Lung (tissue), 12 donors: ENCODE data around the gene PAX4. TPM values are rescaled to one million over a fixed set of nuclear protein-coding genes. Genes with fewer than 3 reads are reported as not detected.

ENCODE experiments used
- ATAC-seq: fragments of 200-7000 bp; cut with Tn5 transposase; one replicate; pipeline ENCODE4 v1.9.1; 2020; ENCODE audit warnings: moderate number of reproducible peaks; ENCODE audit not compliant: insufficient read depth, low FRiP score
- DNase-seq, 3 donors: peaks; one replicate each; pipeline ENCODE4 v3.0.0-alpha.2; 2013 to 2017
- H3K27ac ChIP-seq, 2 donors: one replicate each; pipeline ENCODE4 v1.5.1; 2013; ENCODE audit warnings: mild to moderate bottlenecking in 2 of 2, moderate library complexity in 2 of 2, control low read depth in 1 of 2, inconsistent platforms in 1 of 2, low read depth in 1 of 2, low read length in 1 of 2
- H3K27me3 ChIP-seq, 3 donors: one replicate each; pipeline ENCODE4 v1.5.1; 2013; ENCODE audit warnings: low read length in 2 of 3; ENCODE audit not compliant: control insufficient read depth in 3 of 3, insufficient read depth in 3 of 3
- H3K36me3 ChIP-seq, 4 donors: one replicate each; pipeline ENCODE4 v1.5.1; 2013; ENCODE audit warnings: low read length in 4 of 4, mild to moderate bottlenecking in 1 of 4, moderate library complexity in 1 of 4; ENCODE audit not compliant: control insufficient read depth in 4 of 4, insufficient read depth in 4 of 4
- H3K4me1 ChIP-seq, 5 donors: one replicate each; pipeline ENCODE4 v1.5.1; 2013; ENCODE audit warnings: low read length in 5 of 5, mild to moderate bottlenecking in 2 of 5, moderate library complexity in 1 of 5; ENCODE audit not compliant: control insufficient read depth in 5 of 5, insufficient read depth in 5 of 5
- H3K4me3 ChIP-seq: one replicate; pipeline ENCODE4 v1.5.1; 2013; ENCODE audit warnings: mild to moderate bottlenecking, control low read depth, moderate library complexity
- H3K9ac ChIP-seq, 2 donors: one replicate each; pipeline ENCODE4 v1.5.1; 2013; ENCODE audit warnings: low read length in 2 of 2, control low read depth in 1 of 2; ENCODE audit not compliant: insufficient read depth in 1 of 2
- H3K9me3 ChIP-seq, 4 donors: one replicate each; pipeline ENCODE4 v1.5.1; 2013; ENCODE audit warnings: low read length in 3 of 4, mild to moderate bottlenecking in 1 of 4, moderate library complexity in 1 of 4; ENCODE audit not compliant: control insufficient read depth in 4 of 4, insufficient read depth in 3 of 4
- CTCF ChIP-seq: IDR thresholded peaks from 2 replicates; pipeline ENCODE4 v1.5.1; 2012; ENCODE audit warnings: mild to moderate bottlenecking; ENCODE audit errors: control extremely low read depth, extremely low read depth
- WGBS, 2 donors: extraction: QIAGEN DNeasy Blood & Tissue Kit; methylation state at CpG; one replicate each; pipeline ENCODE4 v1.1.7; 2013; 5-methylcytosine and 5-hydroxymethylcytosine counted together
- polyA plus RNA-seq, 2 donors: library from polyadenylated mRNA; stranded (reverse); fragments of 200-250 nt; gene quantifications; one replicate each; pipeline ENCODE4 v1.2.1, GENCODE V29; 2013
- total RNA-seq, 2 donors: library from RNA; depleted of rRNA in 1 of 2; stranded (reverse); fragments of >200 nt in 1 of 2; gene quantifications; one replicate each; pipeline ENCODE4 v1.2.1, GENCODE V29; 2014 to 2021
- donor health status: control.
- donor health status: control.
- donor health status: Bipolar disorder and iron deficiency.
- donor health status: healthy.
- donor health status: DM: yes; HTN: yes; CAD: no.

Gene PAX4
- total and polyA plus RNA-seq, 4 donors, result not detected

GRCh38 chr7:127587663-127588018 lies 30.3 kb downstream of the PAX4 start:
- Histone ChIP-seq H3K4me1 (peaks cover 6 to 43% (median 24%) of the 10 kb centered on the region in 5 donors), H3K4me3 (peak overlapping the region; percentile 59), H3K36me3 (peaks cover 3 to 25% (median 17%) of the 10 kb centered on the region in 4 donors), H3K27ac (peak overlapping the region; percentile 82 to 89), H3K9me3 (no peaks in the 10 kb centered on the region), H3K9ac (peak overlapping the region; percentile 65 to 69), H3K27me3 (no peaks in the 10 kb centered on the region)
- WGBS, 2 donors, result 54 to 63% methylated on average over 20 of the region's 20 CpGs
- no peak for TF ChIP-seq CTCF
- DNase-seq, result no peak
- no peak for ATAC-seq

- no peak overlapping the region for H3K9ac ChIP-seq
Observed at GRCh38 chr7:127586346-127586745, 31.6 kb downstream of the PAX4 start.

GRCh38 chr7:127585044-127585953 lies 32.6 kb downstream of the PAX4 start, which contains the start of gene GCC1:
GCC1 (minus strand) TSS chr7:127585596; CDS start chr7:127585182, 414 bp downstream.
- peak; percentile 85 for ATAC-seq
- Histone ChIP-seq H3K27ac (peak within 1 kb of the TSS; percentile 89 to 95), H3K4me3 (peak within 1 kb of the TSS; percentile 68), H3K27me3 (no peaks in the 10 kb centered on the region), H3K9ac (peak within 1 kb of the TSS; percentile 87 to 94), H3K4me1 (peaks cover 6 to 47% (median 30%) of the 10 kb centered on the region in 5 donors), H3K36me3 (peaks cover 10 to 24% (median 17%) of the 10 kb centered on the region in 4 donors), H3K9me3 (no peaks in the 10 kb centered on the region)
- DNase-seq, result peak; percentile 94 to 96 (median 94)
- 3 to 4% methylated on average over 67 to 78 of the region's 78 CpGs for WGBS, 2 donors
- TF ChIP-seq CTCF, result no peak

More at GRCh38 chr7:127586346-127586745, 31.6 kb downstream of the PAX4 start:
- WGBS, 2 donors, result 94% methylated on average over 2 of the region's 2 CpGs
- Histone ChIP-seq H3K9me3 (no peaks in the 10 kb centered on the region), H3K27me3 (no peaks in the 10 kb centered on the region), H3K4me3 (no peak overlapping the region), H3K27ac (peak overlapping the region in 1 of 2 donors; percentile 89), H3K4me1 (peaks cover 6 to 47% (median 28%) of the 10 kb centered on the region in 5 donors), H3K36me3 (peaks cover 6 to 26% (median 24%) of the 10 kb centered on the region in 4 donors)
- ATAC-seq (no peak), DNase-seq (no peak)
- TF ChIP-seq CTCF, result no peak
